Prostate gland (tissue), 2 donors: ENCODE measurements around the gene DMRT1. TPM values are rescaled to one million over a fixed set of nuclear protein-coding genes. Genes with fewer than 3 reads are reported as not detected.

Experiments used
- DNase-seq: peaks from one replicate; pipeline ENCODE4 v3.0.0-alpha.2; 2019; ENCODE audit warnings: low spot score
- H3K27ac ChIP-seq, 2 donors: fragments of 200-600 bp; sonication (generic); 2 replicates each; pipeline ENCODE4 v1.5.1; 2017 to 2019
- H3K27me3 ChIP-seq: fragments of 200-600 bp; sonication (generic); replicated peaks from 2 replicates; pipeline ENCODE4 v1.5.1; 2019; ENCODE audit not compliant: insufficient read depth
- H3K36me3 ChIP-seq, 2 donors: fragments of 200-600 bp; sonication (generic); 1 replicate in 1 of 2; 2 replicates in 1 of 2; pipeline versions ENCODE4 v1.5.1 to v1.8.1; 2017 to 2019
- H3K4me1 ChIP-seq: fragments of 200-600 bp; sonication (generic); replicated peaks from 2 replicates; pipeline ENCODE4 v1.5.1; 2019
- H3K4me3 ChIP-seq, 2 donors: fragments of 200-600 bp; sonication (generic); 2 replicates each; pipeline ENCODE4 v1.5.1; 2017 to 2019
- H3K9me3 ChIP-seq: fragments of 200-600 bp; sonication (generic); 2 replicates; pipeline ENCODE4 v1.5.1; 2017
- POLR2A ChIP-seq: fragments of 450-650 bp; IDR thresholded peaks from one replicate; pipeline ENCODE4 v1.6.1; 2016; ENCODE audit warnings: antibody characterized with exemption, mild to moderate bottlenecking
- POLR2AphosphoS5 ChIP-seq: sonication (generic); formaldehyde crosslinking; IDR thresholded peaks from one replicate; pipeline ENCODE4 v1.6.1; 2017; ENCODE audit warnings: antibody characterized with exemption
- WGBS: methylation state at CpG from one replicate; pipeline ENCODE4 v1.1.5; 2018; 5-methylcytosine and 5-hydroxymethylcytosine counted together
- intact Hi-C: fragments of 100-400 bp; cut with DNase I; formaldehyde crosslinking; loops from one replicate; pipeline ENCODE4 v1.14.2; 2022
- total RNA-seq, 2 donors: library from RNA; depleted of rRNA; stranded (reverse); fragments of >200 nt; gene quantifications; one replicate each; pipeline ENCODE4 v1.1.0, GENCODE V29; 2016
- TF ChIP-seq, protein P1 (sequence below), 4 experiments: fragments of 200-600 bp in 2 of 4; fragments of 450-650 bp in 2 of 4; sonication (generic) in 2 of 4; IDR thresholded peaks; 1 replicate in 3 of 4; 2 replicates in 1 of 4; pipeline ENCODE4 v1.5.1; 2016 to 2019; ENCODE audit warnings: antibody characterized with exemption in 4 of 4, mild to moderate bottlenecking in 2 of 4, moderate library complexity in 2 of 4

Gene DMRT1
- total RNA-seq, 2 donors from 2014 or later: 85.9 TPM; not detected in 1

DNA sequence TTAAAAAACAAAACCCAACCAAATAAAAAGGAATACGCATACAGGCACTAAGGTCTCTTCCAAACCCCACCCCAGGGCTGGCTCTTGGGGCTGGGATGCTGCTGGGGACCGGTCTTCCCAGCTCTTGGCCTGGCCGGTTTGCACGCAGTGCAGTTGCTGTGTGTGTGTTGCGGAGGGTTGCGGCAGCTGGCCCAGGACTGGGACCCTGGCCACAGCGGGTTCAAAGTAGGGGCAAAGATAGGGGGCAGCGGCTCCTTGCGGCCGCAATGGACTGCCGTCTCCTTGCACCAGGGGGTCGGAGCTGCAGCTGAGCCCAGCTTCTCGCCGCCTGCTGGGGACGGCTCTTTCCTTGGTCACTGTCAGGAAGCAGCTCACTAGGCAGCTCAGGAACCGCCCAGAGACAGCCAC is 140.0 kb downstream of the DMRT1 start:
- H3K4me3 ChIP-seq: no peak overlapping the region
- H3K9me3 ChIP-seq: no peaks in the 10 kb centered on the region
- no peaks in the 10 kb centered on the region for H3K4me1 ChIP-seq
- H3K27me3 ChIP-seq: peaks cover 27% of the 10 kb centered on the region
- no peaks in the 10 kb centered on the region for H3K36me3 ChIP-seq
- 21% methylated on average over 16 of the region's 16 CpGs for WGBS
- no peak for TF ChIP-seq POLR2A
- no peak for TF ChIP-seq POLR2AphosphoS5
- TF ChIP-seq, protein P1, sequence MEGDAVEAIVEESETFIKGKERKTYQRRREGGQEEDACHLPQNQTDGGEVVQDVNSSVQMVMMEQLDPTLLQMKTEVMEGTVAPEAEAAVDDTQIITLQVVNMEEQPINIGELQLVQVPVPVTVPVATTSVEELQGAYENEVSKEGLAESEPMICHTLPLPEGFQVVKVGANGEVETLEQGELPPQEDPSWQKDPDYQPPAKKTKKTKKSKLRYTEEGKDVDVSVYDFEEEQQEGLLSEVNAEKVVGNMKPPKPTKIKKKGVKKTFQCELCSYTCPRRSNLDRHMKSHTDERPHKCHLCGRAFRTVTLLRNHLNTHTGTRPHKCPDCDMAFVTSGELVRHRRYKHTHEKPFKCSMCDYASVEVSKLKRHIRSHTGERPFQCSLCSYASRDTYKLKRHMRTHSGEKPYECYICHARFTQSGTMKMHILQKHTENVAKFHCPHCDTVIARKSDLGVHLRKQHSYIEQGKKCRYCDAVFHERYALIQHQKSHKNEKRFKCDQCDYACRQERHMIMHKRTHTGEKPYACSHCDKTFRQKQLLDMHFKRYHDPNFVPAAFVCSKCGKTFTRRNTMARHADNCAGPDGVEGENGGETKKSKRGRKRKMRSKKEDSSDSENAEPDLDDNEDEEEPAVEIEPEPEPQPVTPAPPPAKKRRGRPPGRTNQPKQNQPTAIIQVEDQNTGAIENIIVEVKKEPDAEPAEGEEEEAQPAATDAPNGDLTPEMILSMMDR (IDR thresholded peaks at IDR 0.05): no peak
- no peak overlapping the region for H3K27ac ChIP-seq
- intact Hi-C loops: no loop called here
- DNase-seq: no peak

DNA sequence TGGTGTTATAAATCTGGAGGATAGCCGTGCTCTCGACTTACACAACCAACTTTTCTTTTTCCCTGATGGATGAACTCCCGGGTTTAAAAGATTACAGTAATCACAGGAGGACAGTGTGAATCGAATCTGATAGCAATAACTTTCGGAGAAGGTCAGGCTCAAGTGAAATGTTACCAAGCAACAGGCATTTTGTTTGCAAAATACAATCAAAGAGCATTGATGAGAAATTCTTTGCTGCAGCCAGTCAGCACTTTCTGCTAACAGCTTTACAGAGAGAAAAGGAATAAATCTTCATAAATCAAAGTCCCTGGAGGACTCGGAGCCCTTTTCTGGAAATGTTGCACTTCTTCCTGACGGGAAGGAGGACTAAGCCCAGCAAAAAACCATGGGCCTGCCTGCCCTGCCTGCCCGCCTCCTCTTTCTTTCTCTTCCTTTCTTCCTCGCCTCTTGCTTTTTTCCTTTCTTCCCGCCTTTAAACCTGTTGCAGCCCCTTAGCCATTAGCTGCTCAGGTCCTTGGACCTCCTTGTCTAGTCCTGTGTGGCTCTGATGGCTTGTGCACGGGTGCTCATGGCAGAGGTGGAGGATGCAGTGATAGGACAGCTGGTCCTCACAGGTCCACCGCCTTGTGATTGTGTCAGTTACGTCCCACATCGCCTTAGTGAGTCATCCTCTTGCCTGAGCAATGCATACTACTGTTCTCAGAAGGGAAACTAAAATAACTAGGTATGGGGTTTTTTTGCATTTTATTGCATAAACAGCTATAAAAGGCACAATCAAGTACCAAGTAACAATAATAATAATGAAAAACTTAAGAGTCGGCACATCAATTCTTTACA is 141.1 kb downstream of the DMRT1 start:
- Histone ChIP-seq H3K27me3 (peaks cover 18% of the 10 kb centered on the region), H3K27ac (no peak overlapping the region), H3K36me3 (no peaks in the 10 kb centered on the region), H3K4me3 (no peak overlapping the region), H3K9me3 (no peaks in the 10 kb centered on the region), H3K4me1 (no peaks in the 10 kb centered on the region)
- no peak for DNase-seq
- 43% methylated on average over 15 of the region's 15 CpGs for WGBS
- TF ChIP-seq, protein P1 (IDR thresholded peaks at IDR 0.05): no peak
- TF ChIP-seq POLR2AphosphoS5 (no peak), POLR2A (no peak)
- intact Hi-C loops: no loop called here

DNA sequence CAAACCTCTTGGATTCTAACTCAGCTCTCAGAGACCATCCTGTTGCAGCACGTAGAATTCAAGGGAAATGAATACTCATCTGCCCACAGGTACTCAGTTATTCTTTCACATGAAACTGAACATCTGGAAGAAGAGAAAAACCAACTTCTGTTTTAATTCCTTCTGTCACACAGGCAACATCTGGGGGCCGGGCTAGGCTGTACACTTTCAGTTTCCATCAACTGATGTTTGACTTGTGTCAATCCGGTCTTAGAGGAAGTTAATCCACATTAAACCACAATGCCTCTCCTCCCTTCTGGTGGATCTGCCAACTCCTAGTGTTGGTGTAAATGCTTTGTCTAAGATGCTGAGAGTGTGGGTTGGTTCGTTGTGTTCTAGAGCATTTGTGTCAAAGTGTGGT is 152.5 kb downstream of the DMRT1 start:
- WGBS: 82% methylated on average over 4 of the region's 4 CpGs
- DNase-seq: no peak
- no peak overlapping the region for H3K4me3 ChIP-seq
- no peaks in the 10 kb centered on the region for H3K27me3 ChIP-seq
- no peaks in the 10 kb centered on the region for H3K9me3 ChIP-seq
- TF ChIP-seq POLR2AphosphoS5: no peak
- no peak for TF ChIP-seq POLR2A
- TF ChIP-seq, protein P1 (IDR thresholded peaks at IDR 0.05): no peak
- H3K36me3 ChIP-seq: no peaks in the 10 kb centered on the region
- no peak overlapping the region for H3K27ac ChIP-seq
- intact Hi-C loops: no loop called here
- no peaks in the 10 kb centered on the region for H3K4me1 ChIP-seq

DNA sequence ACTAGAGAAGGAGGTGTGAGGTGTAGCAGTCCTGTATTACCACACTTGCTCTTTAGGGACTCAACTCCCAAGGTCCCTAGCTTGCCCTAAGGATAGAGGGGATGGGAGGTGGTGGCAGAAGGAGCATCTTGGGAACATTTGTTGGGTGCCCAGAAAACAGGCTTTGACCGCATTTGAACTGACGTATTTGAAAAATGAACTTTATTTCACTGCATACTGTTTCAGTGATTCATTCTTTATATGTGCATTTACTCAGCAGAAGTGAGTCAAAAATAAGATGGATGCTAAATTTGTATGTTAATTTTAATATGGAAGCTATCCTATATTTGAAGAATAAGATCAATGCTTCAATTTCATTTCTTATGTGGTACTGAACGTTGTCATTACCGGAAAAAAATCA is 153.7 kb downstream of the DMRT1 start:
- WGBS: 86% methylated on average over 4 of the region's 4 CpGs
- intact Hi-C loops: no loop called here

DNA sequence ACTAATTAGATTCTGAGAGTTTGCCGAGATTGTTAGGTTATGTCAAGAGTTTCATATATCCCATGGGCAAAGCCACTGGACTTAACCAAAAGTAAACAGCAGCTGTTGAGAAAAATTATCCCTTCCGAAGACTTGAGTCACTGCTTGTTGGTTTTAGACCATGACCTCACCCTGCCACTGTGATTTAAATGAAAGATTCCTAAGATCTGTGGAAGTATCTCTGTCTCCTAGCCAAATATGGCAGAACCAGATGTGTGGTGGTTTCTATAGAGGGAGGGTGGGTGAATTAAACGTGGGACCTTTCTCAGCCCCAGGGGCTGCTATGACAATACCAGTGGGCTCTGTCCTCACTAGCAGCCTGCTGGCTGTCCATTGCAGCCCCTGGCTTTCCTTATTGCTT is 154.3 kb downstream of the DMRT1 start:
- Histone ChIP-seq H3K4me1 (no peaks in the 10 kb centered on the region), H3K36me3 (no peaks in the 10 kb centered on the region), H3K9me3 (no peaks in the 10 kb centered on the region), H3K27me3 (no peaks in the 10 kb centered on the region), H3K4me3 (no peak overlapping the region), H3K27ac (no peak overlapping the region)
- intact Hi-C loops: no loop called here
- 23% methylated on average over 3 of the region's 3 CpGs for WGBS
- TF ChIP-seq POLR2A (no peak), POLR2AphosphoS5 (no peak)
- TF ChIP-seq, protein P1 (IDR thresholded peaks at IDR 0.05): no peak
- no peak for DNase-seq

More for the DNA sequence above, 153.7 kb downstream of the DMRT1 start:
- TF ChIP-seq POLR2A (no peak), POLR2AphosphoS5 (no peak)
- H3K4me3 ChIP-seq: no peak overlapping the region
- H3K27ac ChIP-seq: no peak overlapping the region
- DNase-seq: no peak
- no peaks in the 10 kb centered on the region for H3K9me3 ChIP-seq
- H3K36me3 ChIP-seq: no peaks in the 10 kb centered on the region
- no peaks in the 10 kb centered on the region for H3K4me1 ChIP-seq
- no peaks in the 10 kb centered on the region for H3K27me3 ChIP-seq
